ENCODE data around the gene RPL6. TPM values are rescaled to one million over a fixed set of nuclear protein-coding genes. Genes with fewer than 3 reads are reported as not detected.

Gene RPL6
- total RNA-seq, 1 experiment from 2014 or later = 1,421 TPM

DNA sequence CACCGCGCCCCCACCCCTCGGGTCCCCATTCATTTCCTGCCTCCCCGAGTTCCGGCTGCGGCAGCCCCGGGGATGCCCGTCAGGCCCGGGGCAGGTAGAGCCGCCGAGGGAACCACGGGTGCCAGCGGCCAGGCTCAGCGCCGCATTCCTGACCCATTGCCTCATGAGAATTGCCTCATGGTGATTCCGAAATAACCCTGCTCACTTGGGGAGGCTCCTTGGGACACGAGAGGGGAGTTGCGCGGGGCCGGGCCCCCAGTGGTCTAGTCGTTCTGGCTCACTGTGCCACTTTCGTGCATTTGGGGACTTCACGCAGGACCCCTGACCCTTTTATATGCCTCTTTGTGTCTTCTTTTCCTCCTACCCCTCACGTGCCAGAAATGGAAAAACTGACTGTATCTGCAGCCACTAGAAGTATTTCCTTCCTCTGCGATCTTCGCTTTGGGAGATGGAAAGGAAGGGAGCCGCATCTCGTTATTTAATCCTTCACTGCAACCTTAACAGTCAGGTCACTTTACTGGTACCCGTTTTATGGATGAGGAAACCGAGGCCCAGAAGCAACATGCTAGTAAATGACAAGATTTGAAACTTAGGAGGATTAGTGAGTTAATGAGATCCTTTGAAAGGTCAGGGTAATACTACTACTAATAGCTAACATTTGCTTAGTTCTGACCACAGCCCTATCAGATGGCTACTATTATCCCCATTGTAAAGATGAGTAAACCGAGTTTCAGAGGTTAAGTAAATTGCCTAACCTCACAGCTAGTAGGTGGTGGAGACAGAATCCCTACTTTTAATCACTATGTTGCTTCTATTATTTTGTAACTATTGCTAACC, 10.1 kb upstream of the RPL6 start:
- intact Hi-C loops (cut with micrococcal nuclease; ENCODE audit: unreplicated experiment) = loop anchor here (5.0 kb wide), 1 partner anchor 407 kb away; the partner anchor contains the start of genes ERP29 and TMEM116

DNA sequence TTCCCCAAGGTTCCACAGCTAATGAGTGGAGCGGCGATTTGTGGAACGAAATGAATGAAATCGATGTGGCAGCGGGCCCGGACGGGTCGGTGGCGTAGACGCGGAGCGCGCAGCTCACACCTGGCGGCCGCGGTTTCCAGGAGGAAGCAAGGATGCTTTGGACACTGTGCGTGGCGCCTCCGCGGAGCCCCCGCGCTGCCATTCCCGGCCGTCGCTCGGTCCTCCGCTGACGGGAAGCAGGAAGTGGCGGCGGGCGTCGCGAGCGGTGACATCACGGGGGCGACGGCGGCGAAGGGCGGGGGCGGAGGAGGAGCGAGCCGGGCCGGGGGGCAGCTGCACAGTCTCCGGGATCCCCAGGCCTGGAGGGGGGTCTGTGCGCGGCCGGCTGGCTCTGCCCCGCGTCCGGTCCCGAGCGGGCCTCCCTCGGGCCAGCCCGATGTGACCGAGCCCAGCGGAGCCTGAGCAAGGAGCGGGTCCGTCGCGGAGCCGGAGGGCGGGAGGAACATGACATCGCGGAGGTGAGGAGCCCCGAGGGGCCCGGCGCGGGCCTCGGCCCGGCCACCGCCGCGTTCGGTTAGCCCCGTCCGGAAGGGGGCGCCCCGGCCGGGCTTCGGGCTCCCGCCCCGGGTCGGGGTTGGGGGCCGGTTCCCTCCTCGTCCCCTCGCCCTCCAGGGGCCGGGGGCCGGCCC, 9.3 kb upstream of the RPL6 start, which contains the start of gene PTPN11:
PTPN11 (plus strand) TSS at position 340 of the 689 bp plus-strand sequence; CDS start at position 505, 165 bp downstream.
- POLR2A ChIA-PET (ENCODE audit: unreplicated experiment) = interaction anchor here (0.5 kb wide), 1 partner anchor 113 kb away, joined by 3 read pairs; no protein-coding TSS in a partner anchor
- H2AFZ ChIP-seq = peak within 1 kb of the TSS; percentile 98

More for the DNA sequence above, 10.1 kb upstream of the RPL6 start:
- Histone ChIP-seq H3K4me3 (peak overlapping the region; percentile 96), H3K9me2 (ENCODE audit: insufficient read depth) (no peaks in the 10 kb centered on the region), H2AFZ (peak overlapping the region; percentile 98), H3K4me1 (replicated peaks; ENCODE audit: insufficient read depth) (peaks cover 13% of the 10 kb centered on the region), H4K20me1 (ENCODE audit: insufficient read depth) (peaks cover 43% of the 10 kb centered on the region), H3K4me2 (peak overlapping the region; percentile 81), H3F3A (ENCODE audit: insufficient read depth, low read depth) (peaks cover 22% of the 10 kb centered on the region; the same call in 1 of the 2 replicates), H3K27ac (peak overlapping the region; percentile 82), H3K36me3 (ENCODE audit: low read depth) (peaks cover 7% of the 10 kb centered on the region; the same call in 1 of the 2 replicates), H3K9me3 (ENCODE audit: insufficient read depth, low read depth) (no peaks in the 10 kb centered on the region), H3K79me2 (ENCODE audit: low read depth) (peaks cover 62% of the 10 kb centered on the region), H3K27me3 (ENCODE audit: insufficient read depth, low read depth) (no peaks in the 10 kb centered on the region)
- BruUV-seq (replicated peaks) = TSS peak; percentile 58
- peak; percentile 74 to 78 for DNase-seq
- CTCF ChIA-PET = no interaction called here
- POLR2A ChIA-PET (ENCODE audit: unreplicated experiment) = interaction anchor here (0.5 kb wide), 2 partner anchors 113 to 648 kb away, joined by 3 read pairs; no protein-coding TSS in a partner anchor
- TF ChIP-seq, protein P1, sequence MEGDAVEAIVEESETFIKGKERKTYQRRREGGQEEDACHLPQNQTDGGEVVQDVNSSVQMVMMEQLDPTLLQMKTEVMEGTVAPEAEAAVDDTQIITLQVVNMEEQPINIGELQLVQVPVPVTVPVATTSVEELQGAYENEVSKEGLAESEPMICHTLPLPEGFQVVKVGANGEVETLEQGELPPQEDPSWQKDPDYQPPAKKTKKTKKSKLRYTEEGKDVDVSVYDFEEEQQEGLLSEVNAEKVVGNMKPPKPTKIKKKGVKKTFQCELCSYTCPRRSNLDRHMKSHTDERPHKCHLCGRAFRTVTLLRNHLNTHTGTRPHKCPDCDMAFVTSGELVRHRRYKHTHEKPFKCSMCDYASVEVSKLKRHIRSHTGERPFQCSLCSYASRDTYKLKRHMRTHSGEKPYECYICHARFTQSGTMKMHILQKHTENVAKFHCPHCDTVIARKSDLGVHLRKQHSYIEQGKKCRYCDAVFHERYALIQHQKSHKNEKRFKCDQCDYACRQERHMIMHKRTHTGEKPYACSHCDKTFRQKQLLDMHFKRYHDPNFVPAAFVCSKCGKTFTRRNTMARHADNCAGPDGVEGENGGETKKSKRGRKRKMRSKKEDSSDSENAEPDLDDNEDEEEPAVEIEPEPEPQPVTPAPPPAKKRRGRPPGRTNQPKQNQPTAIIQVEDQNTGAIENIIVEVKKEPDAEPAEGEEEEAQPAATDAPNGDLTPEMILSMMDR (conservative IDR thresholded peaks at IDR 0.05) = peak; percentile 33; the same call in 1 of the 2 replicates
- no peak for TF ChIP-seq EZH2 (IDR thresholded peaks at IDR 0.05; ENCODE audit: low read depth)

More for the DNA sequence above, 9.3 kb upstream of the RPL6 start, which contains the start of gene PTPN11:
- Histone ChIP-seq H3K4me2 (peak within 1 kb of the TSS; percentile 81), H3K27me3 (ENCODE audit: insufficient read depth, low read depth) (no peaks in the 10 kb centered on the region), H3K9me2 (ENCODE audit: insufficient read depth) (no peaks in the 10 kb centered on the region), H3K79me2 (ENCODE audit: low read depth) (peaks cover 54% of the 10 kb centered on the region), H3K27ac (peak within 1 kb of the TSS; percentile 82), H3K4me3 (peak within 1 kb of the TSS; percentile 96), H3K36me3 (ENCODE audit: low read depth) (peaks cover 7% of the 10 kb centered on the region; the same call in 1 of the 2 replicates), H3K9me3 (ENCODE audit: insufficient read depth, low read depth) (no peaks in the 10 kb centered on the region), H3K4me1 (replicated peaks; ENCODE audit: insufficient read depth) (peaks cover 13% of the 10 kb centered on the region), H3F3A (ENCODE audit: insufficient read depth, low read depth) (peaks cover 20% of the 10 kb centered on the region; the same call in 1 of the 2 replicates), H4K20me1 (ENCODE audit: insufficient read depth) (peaks cover 36% of the 10 kb centered on the region)
- peak; percentile 56 to 88 for DNase-seq
- CTCF ChIA-PET = no interaction called here
- no TSS peak for BruUV-seq (replicated peaks)
- intact Hi-C loops (cut with micrococcal nuclease; ENCODE audit: unreplicated experiment) = loop anchor here (5.0 kb wide), 1 partner anchor 406 kb away; the partner anchor contains the start of genes ERP29 and TMEM116
- no peak for TF ChIP-seq EZH2 (IDR thresholded peaks at IDR 0.05; ENCODE audit: low read depth)
- TF ChIP-seq, protein P1 (conservative IDR thresholded peaks at IDR 0.05) = peak; percentile 56; the same call in 1 of the 2 replicates
